ENCODE data around the gene SMARCAD1. TPM values are rescaled to one million over a fixed set of nuclear protein-coding genes. Genes with fewer than 3 reads are reported as not detected.

The SMARCAD1 gene
- total RNA-seq, 1 donor from 2014 or later = 43.0 TPM

DNA sequence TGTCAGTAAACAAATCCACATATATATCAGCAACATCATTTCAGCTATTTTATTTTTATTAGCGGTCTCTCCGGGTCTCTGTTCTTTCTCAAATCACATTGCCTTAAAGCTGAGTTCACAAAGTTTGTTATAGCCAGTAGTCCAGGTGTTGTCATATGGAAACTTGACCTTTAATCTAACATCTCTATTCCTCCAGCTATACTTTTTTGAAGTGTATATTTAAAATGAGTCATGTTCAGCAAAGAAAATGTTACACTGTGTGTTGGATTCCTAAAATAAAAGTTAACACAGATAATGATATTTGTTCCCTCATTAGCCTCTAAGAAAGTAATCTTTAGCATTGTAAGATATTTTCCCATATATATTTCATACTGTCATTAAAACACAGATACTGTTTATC, 63.6 kb downstream of the SMARCAD1 start:
- Mint-ChIP-seq H3K36me3 (ENCODE audit: low read depth, unreplicated experiment) (no peaks in the 10 kb centered on the region), H3K4me1 (ENCODE audit: unreplicated experiment) (no peaks in the 10 kb centered on the region), H3K27ac (ENCODE audit: unreplicated experiment) (no peak overlapping the region), H3K27me3 (ENCODE audit: unreplicated experiment) (no peaks in the 10 kb centered on the region), H3K4me3 (ENCODE audit: unreplicated experiment) (no peak overlapping the region), H3K9me3 (ENCODE audit: unreplicated experiment) (no peaks in the 10 kb centered on the region)
- TF ChIP-seq, protein P1, sequence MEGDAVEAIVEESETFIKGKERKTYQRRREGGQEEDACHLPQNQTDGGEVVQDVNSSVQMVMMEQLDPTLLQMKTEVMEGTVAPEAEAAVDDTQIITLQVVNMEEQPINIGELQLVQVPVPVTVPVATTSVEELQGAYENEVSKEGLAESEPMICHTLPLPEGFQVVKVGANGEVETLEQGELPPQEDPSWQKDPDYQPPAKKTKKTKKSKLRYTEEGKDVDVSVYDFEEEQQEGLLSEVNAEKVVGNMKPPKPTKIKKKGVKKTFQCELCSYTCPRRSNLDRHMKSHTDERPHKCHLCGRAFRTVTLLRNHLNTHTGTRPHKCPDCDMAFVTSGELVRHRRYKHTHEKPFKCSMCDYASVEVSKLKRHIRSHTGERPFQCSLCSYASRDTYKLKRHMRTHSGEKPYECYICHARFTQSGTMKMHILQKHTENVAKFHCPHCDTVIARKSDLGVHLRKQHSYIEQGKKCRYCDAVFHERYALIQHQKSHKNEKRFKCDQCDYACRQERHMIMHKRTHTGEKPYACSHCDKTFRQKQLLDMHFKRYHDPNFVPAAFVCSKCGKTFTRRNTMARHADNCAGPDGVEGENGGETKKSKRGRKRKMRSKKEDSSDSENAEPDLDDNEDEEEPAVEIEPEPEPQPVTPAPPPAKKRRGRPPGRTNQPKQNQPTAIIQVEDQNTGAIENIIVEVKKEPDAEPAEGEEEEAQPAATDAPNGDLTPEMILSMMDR (IDR thresholded peaks at IDR 0.05; ENCODE audit: unreplicated experiment) = no peak
- DNase-seq (ENCODE audit: low spot score) = no peak

GRCh38 chr4:94274912-94275311, 67.2 kb downstream of the SMARCAD1 start:
- Mint-ChIP-seq H3K9me3 (ENCODE audit: unreplicated experiment) (no peaks in the 10 kb centered on the region), H3K4me3 (ENCODE audit: unreplicated experiment) (no peak overlapping the region), H3K27me3 (ENCODE audit: unreplicated experiment) (no peaks in the 10 kb centered on the region), H3K27ac (ENCODE audit: unreplicated experiment) (no peak overlapping the region), H3K4me1 (ENCODE audit: unreplicated experiment) (no peaks in the 10 kb centered on the region), H3K36me3 (ENCODE audit: low read depth, unreplicated experiment) (peaks cover 9% of the 10 kb centered on the region)
- no peak for DNase-seq (ENCODE audit: low spot score)
- TF ChIP-seq, protein P1 (IDR thresholded peaks at IDR 0.05; ENCODE audit: unreplicated experiment) = no peak

DNA sequence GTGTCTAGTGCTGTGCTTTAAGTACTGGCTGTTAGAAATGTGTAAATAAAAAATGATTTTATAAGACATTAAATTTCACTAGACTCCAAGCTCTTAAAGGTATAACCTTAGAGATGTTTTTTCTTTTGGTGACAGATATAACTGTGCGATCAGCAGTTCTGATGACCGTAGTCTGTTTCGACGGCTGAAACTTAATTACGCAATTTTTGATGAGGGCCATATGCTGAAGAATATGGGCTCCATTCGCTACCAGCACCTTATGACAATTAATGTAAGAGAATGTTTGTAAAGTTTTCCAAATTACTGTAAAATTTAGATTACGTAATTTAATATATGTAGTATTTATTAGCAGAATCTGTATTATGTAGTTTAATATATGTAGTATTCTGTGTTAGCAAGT, 68.5 kb downstream of the SMARCAD1 start:
- TF ChIP-seq, protein P1 (IDR thresholded peaks at IDR 0.05; ENCODE audit: unreplicated experiment) = no peak
- Mint-ChIP-seq H3K4me1 (ENCODE audit: unreplicated experiment) (no peaks in the 10 kb centered on the region), H3K27me3 (ENCODE audit: unreplicated experiment) (no peaks in the 10 kb centered on the region), H3K9me3 (ENCODE audit: unreplicated experiment) (no peaks in the 10 kb centered on the region), H3K36me3 (ENCODE audit: low read depth, unreplicated experiment) (peaks cover 15% of the 10 kb centered on the region), H3K4me3 (ENCODE audit: unreplicated experiment) (no peak overlapping the region), H3K27ac (ENCODE audit: unreplicated experiment) (no peak overlapping the region)
- DNase-seq (ENCODE audit: low spot score) = no peak

DNA sequence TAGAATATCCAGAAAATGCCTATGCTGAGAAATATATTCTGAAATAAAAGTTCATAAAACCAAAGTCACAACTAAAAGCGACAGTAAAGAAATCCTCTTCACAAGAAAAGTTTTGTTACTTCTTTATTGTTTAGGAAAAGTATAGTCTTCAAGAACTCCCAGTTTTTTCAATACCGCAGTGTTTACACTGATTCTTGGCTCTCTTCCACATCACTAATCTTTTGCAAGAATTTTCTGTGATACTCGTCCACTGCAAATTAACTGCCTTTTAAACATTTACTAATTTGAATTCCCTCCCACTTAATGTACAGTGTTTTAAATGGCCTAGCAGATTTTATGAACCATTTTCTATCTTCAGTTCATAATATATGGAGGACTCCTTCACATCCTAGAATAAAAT, 69.9 kb downstream of the SMARCAD1 start:
- H3K4me3 Mint-ChIP-seq (ENCODE audit: unreplicated experiment) = no peak overlapping the region
- no peak for DNase-seq (ENCODE audit: low spot score)
- no peaks in the 10 kb centered on the region for H3K4me1 Mint-ChIP-seq (ENCODE audit: unreplicated experiment)
- no peak overlapping the region for H3K27ac Mint-ChIP-seq (ENCODE audit: unreplicated experiment)
- TF ChIP-seq, protein P1 (IDR thresholded peaks at IDR 0.05; ENCODE audit: unreplicated experiment) = no peak
- peaks cover 16% of the 10 kb centered on the region for H3K36me3 Mint-ChIP-seq (ENCODE audit: low read depth, unreplicated experiment)
- H3K27me3 Mint-ChIP-seq (ENCODE audit: unreplicated experiment) = no peaks in the 10 kb centered on the region
- no peaks in the 10 kb centered on the region for H3K9me3 Mint-ChIP-seq (ENCODE audit: unreplicated experiment)

DNA sequence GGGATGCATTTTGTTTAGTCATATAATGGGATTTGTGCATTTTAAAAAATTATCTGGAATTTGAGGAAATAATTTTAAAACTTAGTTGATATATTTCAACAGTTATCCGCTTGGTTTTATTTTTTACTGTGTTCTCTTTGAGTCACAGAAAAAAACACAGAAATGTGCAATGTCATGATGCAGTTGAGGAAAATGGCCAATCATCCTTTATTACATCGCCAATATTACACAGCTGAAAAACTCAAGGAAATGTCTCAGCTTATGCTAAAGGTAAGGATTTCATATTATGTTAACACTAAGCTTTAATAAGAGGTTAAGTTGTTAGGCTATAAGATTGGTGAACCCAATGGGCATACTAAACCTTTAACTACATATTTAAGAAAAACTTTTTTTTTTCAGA, 71.1 kb downstream of the SMARCAD1 start:
- DNase-seq (ENCODE audit: low spot score) = no peak
- H3K27me3 Mint-ChIP-seq (ENCODE audit: unreplicated experiment) = no peaks in the 10 kb centered on the region
- H3K27ac Mint-ChIP-seq (ENCODE audit: unreplicated experiment) = no peak overlapping the region
- no peaks in the 10 kb centered on the region for H3K9me3 Mint-ChIP-seq (ENCODE audit: unreplicated experiment)
- H3K4me1 Mint-ChIP-seq (ENCODE audit: unreplicated experiment) = no peaks in the 10 kb centered on the region
- no peak overlapping the region for H3K4me3 Mint-ChIP-seq (ENCODE audit: unreplicated experiment)
- TF ChIP-seq, protein P1 (IDR thresholded peaks at IDR 0.05; ENCODE audit: unreplicated experiment) = no peak
- H3K36me3 Mint-ChIP-seq (ENCODE audit: low read depth, unreplicated experiment) = peaks cover 25% of the 10 kb centered on the region

Measured in endothelial cell (in vitro differentiated cells).